Stimulated activated CD4-positive, alpha-beta T cell treated with anti-CD3 and anti-CD28 coated beads, Interleukin-2, amount 100 ng/mL, for 48 hours (primary cell): ENCODE results near the gene PML.
A peak's percentile ranks its signal among the peaks of the same experiment; 100 is the strongest.
"Not testable (repeated sequence)": the region's sequence is repeated elsewhere in the genome, so short reads cannot be mapped to it uniquely, and the experiment has no call there.

Experiments used
- DNase-seq, 2 donors: peaks; one replicate each; pipeline ENCODE4 v3.0.0-alpha.2; 2020

The PML gene

GRCh38 chr15:73959801-73960200, 34.7 kb upstream of the PML start:
- DNase-seq: no peak

- not testable (repeated sequence) for DNase-seq
Measured at GRCh38 chr15:73960472-73961070, 33.9 kb upstream of the PML start.

- no peak for DNase-seq
Measured at GRCh38 chr15:73962433-73962832, 32.1 kb upstream of the PML start.

- DNase-seq: peak; percentile 91 to 92
Measured at GRCh38 chr15:73964736-73965093, 29.8 kb upstream of the PML start.

- peak; percentile 52 for DNase-seq
Measured at GRCh38 chr15:73965094-73965757, 29.3 kb upstream of the PML start.

- no peak for DNase-seq
Measured at GRCh38 chr15:73965758-73966113, 28.8 kb upstream of the PML start.

GRCh38 chr15:73968461-73968860, 26.1 kb upstream of the PML start:
- no peak for DNase-seq

GRCh38 chr15:73969151-73969759, 25.3 kb upstream of the PML start:
- no peak for DNase-seq

- peak; percentile 77 for DNase-seq
Measured at GRCh38 chr15:73972984-73973682, 21.4 kb upstream of the PML start.

GRCh38 chr15:73973683-73974200, 20.8 kb upstream of the PML start:
- not testable (repeated sequence) for DNase-seq

GRCh38 chr15:73975440-73976125, 18.9 kb upstream of the PML start:
- not testable (repeated sequence) for DNase-seq

GRCh38 chr15:73978896-73979295, 15.6 kb upstream of the PML start:
- no peak for DNase-seq

GRCh38 chr15:73979636-73980035, 14.9 kb upstream of the PML start:
- DNase-seq: no peak

- DNase-seq: no peak
Measured at GRCh38 chr15:73981761-73982221, 12.7 kb upstream of the PML start.

GRCh38 chr15:73982222-73982962, 12.1 kb upstream of the PML start:
- DNase-seq: peak in 1 of 2 donors; percentile 38

GRCh38 chr15:73983211-73983727, 11.2 kb upstream of the PML start:
- no peak for DNase-seq

GRCh38 chr15:73983773-73984172, 10.7 kb upstream of the PML start:
- no peak for DNase-seq

GRCh38 chr15:73984208-73984979, 10.1 kb upstream of the PML start:
- DNase-seq: no peak

GRCh38 chr15:73985101-73985873, 9.2 kb upstream of the PML start:
- DNase-seq: no peak

GRCh38 chr15:73986055-73986775, 8.3 kb upstream of the PML start:
- no peak for DNase-seq
